ENCODE data around the gene ZNF462. TPM values are rescaled to one million over a fixed set of nuclear protein-coding genes. Genes with fewer than 3 reads are reported as not detected.

The ZNF462 gene
- polyA plus RNA-seq, 3 donors = not detected

DNA sequence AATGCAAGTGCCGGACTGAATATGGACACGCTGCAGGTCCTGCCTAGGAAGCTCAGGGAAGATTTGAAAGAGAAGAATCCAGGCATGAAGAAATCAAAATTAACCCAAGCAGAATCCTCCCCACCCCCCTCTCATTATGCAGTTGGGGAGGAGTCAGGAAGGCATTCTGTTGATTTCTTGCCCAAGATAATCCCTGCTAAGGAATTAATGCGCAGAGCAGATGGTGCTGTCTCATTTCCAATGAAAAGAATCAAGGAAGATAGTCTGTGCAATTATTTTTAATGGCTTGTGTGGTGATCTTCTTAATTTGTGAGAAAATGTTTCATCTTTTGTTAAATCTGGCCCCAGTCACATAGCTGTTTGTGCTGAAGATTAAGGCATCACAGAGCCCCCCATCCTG, 145.0 kb downstream of the ZNF462 start:
- TF ChIP-seq, protein P1, sequence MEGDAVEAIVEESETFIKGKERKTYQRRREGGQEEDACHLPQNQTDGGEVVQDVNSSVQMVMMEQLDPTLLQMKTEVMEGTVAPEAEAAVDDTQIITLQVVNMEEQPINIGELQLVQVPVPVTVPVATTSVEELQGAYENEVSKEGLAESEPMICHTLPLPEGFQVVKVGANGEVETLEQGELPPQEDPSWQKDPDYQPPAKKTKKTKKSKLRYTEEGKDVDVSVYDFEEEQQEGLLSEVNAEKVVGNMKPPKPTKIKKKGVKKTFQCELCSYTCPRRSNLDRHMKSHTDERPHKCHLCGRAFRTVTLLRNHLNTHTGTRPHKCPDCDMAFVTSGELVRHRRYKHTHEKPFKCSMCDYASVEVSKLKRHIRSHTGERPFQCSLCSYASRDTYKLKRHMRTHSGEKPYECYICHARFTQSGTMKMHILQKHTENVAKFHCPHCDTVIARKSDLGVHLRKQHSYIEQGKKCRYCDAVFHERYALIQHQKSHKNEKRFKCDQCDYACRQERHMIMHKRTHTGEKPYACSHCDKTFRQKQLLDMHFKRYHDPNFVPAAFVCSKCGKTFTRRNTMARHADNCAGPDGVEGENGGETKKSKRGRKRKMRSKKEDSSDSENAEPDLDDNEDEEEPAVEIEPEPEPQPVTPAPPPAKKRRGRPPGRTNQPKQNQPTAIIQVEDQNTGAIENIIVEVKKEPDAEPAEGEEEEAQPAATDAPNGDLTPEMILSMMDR (IDR thresholded peaks at IDR 0.05) = no peak
- no peak for DNase-seq
- H3K9me3 ChIP-seq (replicated peaks in 1 of 2; ENCODE audit: control insufficient read depth in 1 of 2, insufficient read depth in 1 of 2, low read length in 2 of 2) = peaks cover 0 to 3% of the 10 kb centered on the region in 2 donors
- no peak overlapping the region for H3K9ac ChIP-seq (ENCODE audit: insufficient read depth, low read length, poor library complexity, severe bottlenecking)
- WGBS (ENCODE audit: insufficient coverage) = 100% methylated on average over 1 of the region's 3 CpGs
- intact Hi-C loops (cut with micrococcal nuclease) = no loop called here
- H3K4me1 Mint-ChIP-seq = no peaks in the 10 kb centered on the region
- H3K27me3 Mint-ChIP-seq (ENCODE audit: low read depth in 3 of 3) = no peaks in the 10 kb centered on the region
- no peak overlapping the region for H2AFZ ChIP-seq (ENCODE audit: insufficient read depth, low read depth, low read length, poor library complexity, severe bottlenecking)
- H3K4me3 ChIP-seq (replicated peaks in 1 of 3; ENCODE audit: low read depth in 2 of 3, low read length in 3 of 3) = no peak overlapping the region
- no peaks in the 10 kb centered on the region for H3K79me2 ChIP-seq (ENCODE audit: insufficient read depth, low read length)
- peaks cover 0 to 13% (median 2%) of the 10 kb centered on the region in 7 donors for H3K9me3 Mint-ChIP-seq
- H4K20me1 ChIP-seq (ENCODE audit: insufficient read depth, low read length) = no peaks in the 10 kb centered on the region
- no peak overlapping the region for H3K4me3 Mint-ChIP-seq
- H3K36me3 ChIP-seq (replicated peaks in 1 of 2; ENCODE audit: control insufficient read depth in 1 of 2, insufficient read depth in 2 of 2, low read length in 2 of 2) = no peaks in the 10 kb centered on the region
- H3K4me2 ChIP-seq (replicated peaks; ENCODE audit: extremely low read depth, low read length, poor library complexity, severe bottlenecking) = no peak overlapping the region
- H3K36me3 Mint-ChIP-seq = no peaks in the 10 kb centered on the region
- no peaks in the 10 kb centered on the region for H3K27me3 ChIP-seq (ENCODE audit: control insufficient read depth in 2 of 2, insufficient read depth in 2 of 2, low read length in 2 of 2)
- no peak overlapping the region for H3K27ac Mint-ChIP-seq
- H3K27ac ChIP-seq (ENCODE audit: low read depth in 1 of 2, low read length in 2 of 2) = no peak overlapping the region
- H3K4me1 ChIP-seq (ENCODE audit: control insufficient read depth in 1 of 2, insufficient read depth in 2 of 2, low read length in 2 of 2) = no peaks in the 10 kb centered on the region

DNA sequence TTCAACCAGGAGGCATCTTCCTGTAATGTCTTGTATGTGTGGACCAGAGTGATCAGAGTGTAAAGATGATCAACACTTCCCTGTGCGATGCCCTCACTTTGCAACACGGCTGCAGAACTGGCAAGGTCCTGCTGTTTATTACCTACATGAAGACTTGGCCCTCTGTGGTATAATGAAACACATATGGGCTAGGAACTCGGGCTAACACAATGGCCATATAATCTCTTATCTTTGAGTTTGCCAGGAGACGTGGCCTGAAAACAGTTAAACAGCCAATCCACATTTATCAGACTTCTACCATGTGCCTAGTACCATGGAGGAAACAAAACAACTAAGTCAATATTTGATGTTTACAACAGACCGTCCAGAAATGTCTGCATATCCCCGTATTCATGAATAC, 145.5 kb downstream of the ZNF462 start:
- Mint-ChIP-seq H3K27ac (no peak overlapping the region), H3K36me3 (no peaks in the 10 kb centered on the region), H3K4me3 (no peak overlapping the region), H3K9me3 (peaks cover 0 to 11% (median 2%) of the 10 kb centered on the region in 7 donors), H3K4me1 (no peaks in the 10 kb centered on the region), H3K27me3 (ENCODE audit: low read depth in 3 of 3) (no peaks in the 10 kb centered on the region)
- H3K4me1 ChIP-seq (ENCODE audit: control insufficient read depth in 1 of 2, insufficient read depth in 2 of 2, low read length in 2 of 2) = no peaks in the 10 kb centered on the region
- H3K27ac ChIP-seq (ENCODE audit: low read depth in 1 of 2, low read length in 2 of 2) = no peak overlapping the region
- WGBS (ENCODE audit: insufficient coverage) = 100% methylated on average over 4 of the region's 6 CpGs
- H3K36me3 ChIP-seq (replicated peaks in 1 of 2; ENCODE audit: control insufficient read depth in 1 of 2, insufficient read depth in 2 of 2, low read length in 2 of 2) = no peaks in the 10 kb centered on the region
- no peak overlapping the region for H3K4me3 ChIP-seq (replicated peaks in 1 of 3; ENCODE audit: low read depth in 2 of 3, low read length in 3 of 3)
- H3K9ac ChIP-seq (ENCODE audit: insufficient read depth, low read length, poor library complexity, severe bottlenecking) = no peak overlapping the region
- intact Hi-C loops (cut with micrococcal nuclease) = no loop called here
- no peak for DNase-seq
- no peak overlapping the region for H3K4me2 ChIP-seq (replicated peaks; ENCODE audit: extremely low read depth, low read length, poor library complexity, severe bottlenecking)
- H3K9me3 ChIP-seq (replicated peaks in 1 of 2; ENCODE audit: control insufficient read depth in 1 of 2, insufficient read depth in 1 of 2, low read length in 2 of 2) = peaks cover 0 to 3% of the 10 kb centered on the region in 2 donors
- H3K27me3 ChIP-seq (ENCODE audit: control insufficient read depth in 2 of 2, insufficient read depth in 2 of 2, low read length in 2 of 2) = no peaks in the 10 kb centered on the region
- no peak overlapping the region for H2AFZ ChIP-seq (ENCODE audit: insufficient read depth, low read depth, low read length, poor library complexity, severe bottlenecking)
- TF ChIP-seq, protein P1 (IDR thresholded peaks at IDR 0.05) = no peak
- no peaks in the 10 kb centered on the region for H4K20me1 ChIP-seq (ENCODE audit: insufficient read depth, low read length)
- no peaks in the 10 kb centered on the region for H3K79me2 ChIP-seq (ENCODE audit: insufficient read depth, low read length)
